Measurements from ENCODE around the gene FUT3.

- TF ChIP-seq CTCF (IDR thresholded peaks at IDR 0.05; ENCODE audit: low read depth, low read length) (no peak), EZH2phosphoT487 (IDR thresholded peaks at IDR 0.05; ENCODE audit: low read depth) (no peak)
These were observed 29.6 kb downstream of the FUT3 start for GRCh38 chr19:5821521-5822180.

Data from OCI-LY3 (cell line).